Erythroblast (primary cell): ENCODE results near the gene ATG3.

Experiments
- GATA1 ChIP-seq: IDR thresholded peaks from 2 replicates; pipeline ENCODE4 v1.6.1; 2011; ENCODE audit warnings: low read depth, mild to moderate bottlenecking, control low read depth, low read length, moderate library complexity
- POLR2A ChIP-seq: IDR thresholded peaks from 2 replicates; pipeline ENCODE4 v1.6.1; 2011; ENCODE audit warnings: mild to moderate bottlenecking, low read length

DNA sequence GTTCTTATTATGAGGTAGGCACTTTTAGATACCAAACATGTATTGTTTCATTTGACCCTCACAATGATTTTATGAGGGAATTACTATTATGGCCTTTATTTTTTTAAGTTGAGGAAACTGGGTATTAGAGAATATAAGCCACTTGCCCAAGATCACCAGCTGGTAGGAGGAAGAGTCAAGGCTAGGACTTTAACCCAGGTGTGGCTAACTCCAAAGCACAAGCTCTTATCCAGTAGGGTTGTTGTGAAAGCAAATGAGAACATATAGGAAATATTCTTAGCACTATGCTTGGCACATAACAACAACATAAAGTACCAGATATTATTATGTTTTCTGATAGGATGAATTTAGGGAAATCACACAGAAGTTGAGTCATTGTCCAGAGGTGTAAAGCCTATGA, 70.4 kb downstream of the ATG3 start:
- TF ChIP-seq POLR2A (no peak), GATA1 (no peak)
